ENCODE data around the gene ENHO.
"Not testable (repeated sequence)": the region's sequence is repeated elsewhere in the genome, so short reads cannot be mapped to it uniquely, and the experiment has no call there.

Gene ENHO

GRCh38 chr9:34555002-34555348, 32.2 kb upstream of the ENHO start:
- no peak for DNase-seq

- DNase-seq = no peak
These were observed 31.6 kb upstream of the ENHO start for GRCh38 chr9:34554211-34555001.

- DNase-seq = no peak
These were observed 30.8 kb upstream of the ENHO start for GRCh38 chr9:34553511-34554021.

GRCh38 chr9:34552986-34553385, 30.2 kb upstream of the ENHO start:
- DNase-seq = no peak

GRCh38 chr9:34552606-34552981, 29.8 kb upstream of the ENHO start:
- no peak for DNase-seq

- DNase-seq = no peak
These were observed 29.2 kb upstream of the ENHO start for GRCh38 chr9:34551751-34552605.

- DNase-seq = no peak
These were observed 28.0 kb upstream of the ENHO start for GRCh38 chr9:34550681-34551270.

GRCh38 chr9:34550016-34550680, 27.4 kb upstream of the ENHO start:
- DNase-seq = no peak

- DNase-seq = no peak
These were observed 26.6 kb upstream of the ENHO start for GRCh38 chr9:34549407-34549732.

- no peak for DNase-seq
These were observed 25.3 kb upstream of the ENHO start for GRCh38 chr9:34547960-34548611.

- peak; percentile 14 for DNase-seq
These were observed 24.3 kb upstream of the ENHO start for GRCh38 chr9:34546834-34547827.

- no peak for DNase-seq
These were observed 23.5 kb upstream of the ENHO start for GRCh38 chr9:34546102-34546833.

GRCh38 chr9:34545497-34545896, 22.7 kb upstream of the ENHO start:
- DNase-seq = no peak

GRCh38 chr9:34544035-34544434, 21.2 kb upstream of the ENHO start:
- DNase-seq = no peak

GRCh38 chr9:34541540-34541939, 18.8 kb upstream of the ENHO start:
- no peak for DNase-seq

GRCh38 chr9:34540827-34541226, 18.0 kb upstream of the ENHO start:
- no peak for DNase-seq

GRCh38 chr9:34536685-34537084, 13.9 kb upstream of the ENHO start:
- DNase-seq = no peak

- DNase-seq = not testable (repeated sequence)
These were observed 9.3 kb upstream of the ENHO start for GRCh38 chr9:34532041-34532440.

GRCh38 chr9:34526026-34526425, 3.2 kb upstream of the ENHO start:
- DNase-seq = no peak

- no peak for DNase-seq
These were observed 1.6 kb upstream of the ENHO start for GRCh38 chr9:34524349-34524748.
